ENCODE data around the gene DENND6B.

DENND6B gene

DNA sequence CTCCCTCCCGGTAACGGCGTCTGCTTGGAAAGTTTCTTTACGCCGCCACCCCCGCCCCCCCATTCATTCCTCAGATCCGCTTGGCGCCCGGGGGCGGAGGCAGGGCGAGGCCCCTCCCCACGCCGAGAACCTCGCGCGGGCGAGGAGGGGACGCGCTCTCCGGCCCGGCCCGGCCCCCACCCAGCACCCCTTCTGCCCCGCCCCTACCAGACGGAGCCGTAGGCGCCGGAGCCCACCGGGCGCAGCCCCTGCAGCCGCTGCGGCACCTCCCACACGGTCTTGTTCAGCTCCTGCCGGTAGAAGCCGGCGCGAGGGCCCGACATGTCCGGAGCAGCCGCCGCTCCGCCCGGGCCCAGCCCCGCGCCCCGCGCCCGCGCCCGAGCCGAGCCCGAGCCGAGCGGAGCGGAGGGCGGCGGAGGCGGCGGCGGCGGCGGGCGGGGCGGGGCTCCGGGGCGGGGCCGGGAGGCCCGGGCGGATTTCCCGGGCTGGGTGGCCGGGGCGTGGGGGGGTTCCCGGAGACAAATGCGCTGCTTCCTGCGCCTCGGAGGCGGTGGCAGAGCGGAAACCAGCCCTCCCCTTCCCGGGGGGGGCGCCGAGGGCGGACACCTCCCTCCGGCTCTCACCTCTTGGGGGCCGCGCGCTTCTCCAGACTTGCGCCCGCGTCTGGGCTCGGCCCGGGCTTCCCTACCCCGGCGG is 56.7 kb downstream of the DENND6B start, which contains the start of gene MAPK11:
MAPK11 (minus strand) TSS at position 411 of the 696 bp plus-strand sequence; CDS start at position 323, 88 bp downstream.
- peak within 1 kb of the TSS; percentile 64 for H3K4me3 Mint-ChIP-seq
- H3K27me3 Mint-ChIP-seq = no peaks in the 10 kb centered on the region
- H3K9me3 Mint-ChIP-seq (ENCODE audit: low read depth) = no peaks in the 10 kb centered on the region
- peaks cover 6% of the 10 kb centered on the region for H3K4me1 Mint-ChIP-seq (ENCODE audit: low read depth)
- H3K27ac Mint-ChIP-seq = no peak within 1 kb of the TSS
- no peaks in the 10 kb centered on the region for H3K36me3 Mint-ChIP-seq

DNA sequence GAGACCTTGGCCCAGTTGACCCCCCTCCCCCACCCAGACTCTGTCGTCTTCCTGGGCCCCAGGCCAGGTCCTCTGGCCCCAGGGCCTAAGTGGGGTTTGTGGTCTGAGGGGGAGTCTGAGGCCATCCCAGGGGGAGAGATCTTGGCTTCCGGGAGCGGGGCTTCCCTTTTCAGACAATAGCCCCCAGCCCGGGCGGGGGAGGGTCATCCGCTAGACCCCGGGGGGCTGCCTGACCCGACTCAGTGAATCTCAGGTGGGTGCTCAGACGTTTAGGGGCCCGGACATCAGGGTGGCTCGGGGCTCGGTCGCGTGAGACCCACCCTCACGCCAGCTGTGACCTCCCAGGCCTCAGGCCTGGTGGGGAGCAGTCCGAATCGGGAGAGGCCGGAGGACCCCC is 57.2 kb downstream of the DENND6B start:
- Mint-ChIP-seq H3K27me3 (no peaks in the 10 kb centered on the region), H3K9me3 (ENCODE audit: low read depth) (no peaks in the 10 kb centered on the region), H3K4me1 (ENCODE audit: low read depth) (peaks cover 6% of the 10 kb centered on the region)

DNA sequence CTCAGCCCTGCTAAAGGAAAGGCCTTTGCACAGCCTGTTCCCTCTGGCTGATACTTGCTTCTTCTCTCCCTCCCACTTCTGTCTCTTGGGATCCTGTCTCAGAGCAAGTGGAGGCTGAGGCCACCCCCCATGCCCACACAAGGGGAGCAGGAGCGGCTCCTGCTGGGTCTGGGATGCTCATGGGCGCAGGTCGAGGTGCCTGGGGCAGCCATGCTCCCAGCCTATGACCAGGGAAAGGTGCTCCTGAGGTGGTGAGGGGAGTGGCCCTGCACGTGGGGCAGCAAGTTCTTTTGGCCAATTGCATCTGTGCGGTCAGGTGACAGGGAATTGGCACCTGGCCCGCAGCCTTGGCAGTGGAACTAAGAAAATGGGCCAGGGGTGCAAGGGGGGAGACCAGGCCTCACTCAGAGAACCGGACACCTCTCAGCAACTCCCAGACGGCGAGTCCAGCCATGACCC is 58.1 kb downstream of the DENND6B start:
- H3K36me3 Mint-ChIP-seq = no peaks in the 10 kb centered on the region
- H3K4me1 Mint-ChIP-seq (ENCODE audit: low read depth) = peaks cover 5% of the 10 kb centered on the region
- no peak overlapping the region for H3K27ac Mint-ChIP-seq
- H3K4me3 Mint-ChIP-seq = peak overlapping the region; percentile 49
- H3K9me3 Mint-ChIP-seq (ENCODE audit: low read depth) = no peaks in the 10 kb centered on the region
- H3K27me3 Mint-ChIP-seq = no peaks in the 10 kb centered on the region

More for the DNA sequence above, 57.2 kb downstream of the DENND6B start:
- H3K4me3 Mint-ChIP-seq = peak overlapping the region; percentile 58
- H3K36me3 Mint-ChIP-seq = no peaks in the 10 kb centered on the region
- no peak overlapping the region for H3K27ac Mint-ChIP-seq

- H3K9me3 Mint-ChIP-seq (ENCODE audit: low read depth) = no peaks in the 10 kb centered on the region
- H3K4me1 Mint-ChIP-seq (ENCODE audit: low read depth) = peaks cover 5% of the 10 kb centered on the region
- no peaks in the 10 kb centered on the region for H3K36me3 Mint-ChIP-seq
- no peak overlapping the region for H3K27ac Mint-ChIP-seq
- H3K27me3 Mint-ChIP-seq = peaks cover under 1% of the 10 kb centered on the region
- no peak overlapping the region for H3K4me3 Mint-ChIP-seq
These were observed 59.0 kb downstream of the DENND6B start for GRCh38 chr22:50267591-50268390.

- H3K27me3 Mint-ChIP-seq = peaks cover 7% of the 10 kb centered on the region
- peaks cover 11% of the 10 kb centered on the region for H3K4me1 Mint-ChIP-seq (ENCODE audit: low read depth)
- no peak overlapping the region for H3K27ac Mint-ChIP-seq
- no peaks in the 10 kb centered on the region for H3K9me3 Mint-ChIP-seq (ENCODE audit: low read depth)
- H3K36me3 Mint-ChIP-seq = no peaks in the 10 kb centered on the region
- H3K4me3 Mint-ChIP-seq = no peak overlapping the region
These were observed 59.8 kb downstream of the DENND6B start for GRCh38 chr22:50266994-50267393.

GRCh38 chr22:50264946-50265669 is 61.7 kb downstream of the DENND6B start:
- H3K27ac Mint-ChIP-seq = no peak overlapping the region
- peaks cover 7% of the 10 kb centered on the region for H3K27me3 Mint-ChIP-seq
- no peaks in the 10 kb centered on the region for H3K36me3 Mint-ChIP-seq
- H3K4me3 Mint-ChIP-seq = no peak overlapping the region
- H3K9me3 Mint-ChIP-seq (ENCODE audit: low read depth) = no peaks in the 10 kb centered on the region
- H3K4me1 Mint-ChIP-seq (ENCODE audit: low read depth) = peaks cover 11% of the 10 kb centered on the region

DNA sequence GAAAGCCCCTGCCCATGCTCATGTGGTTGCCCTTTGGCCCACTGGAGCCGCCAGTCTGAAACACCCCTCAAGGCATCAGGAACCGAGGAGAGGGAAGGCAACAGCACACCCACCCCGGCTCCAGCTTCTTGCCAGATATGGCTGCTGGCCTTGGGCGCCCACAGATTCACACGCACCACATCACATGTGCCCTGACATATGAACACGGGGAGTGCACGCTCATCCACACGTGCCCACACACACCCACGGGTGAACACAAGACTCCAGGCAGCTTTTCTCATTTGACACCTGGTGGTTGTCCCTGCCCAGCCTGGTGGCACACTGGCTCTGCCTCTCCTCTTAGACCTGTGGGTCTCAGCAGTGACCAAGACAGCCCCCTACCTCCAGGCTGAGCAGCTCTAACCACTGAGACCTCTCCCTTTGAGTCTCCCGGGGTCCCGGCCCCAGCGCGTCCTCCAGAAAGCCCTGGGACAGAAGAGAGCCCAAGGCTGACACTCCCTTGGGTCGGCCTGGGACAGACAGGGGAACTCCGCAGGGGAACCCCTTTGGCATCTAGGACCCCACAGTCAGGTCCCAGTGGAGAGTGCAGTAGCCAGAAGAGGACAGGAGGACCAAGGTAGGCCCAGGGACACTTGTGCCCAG is 62.6 kb downstream of the DENND6B start:
- H3K36me3 Mint-ChIP-seq = no peaks in the 10 kb centered on the region
- H3K27me3 Mint-ChIP-seq = peaks cover 7% of the 10 kb centered on the region
- no peak overlapping the region for H3K27ac Mint-ChIP-seq
- peaks cover 8% of the 10 kb centered on the region for H3K4me1 Mint-ChIP-seq (ENCODE audit: low read depth)
- no peaks in the 10 kb centered on the region for H3K9me3 Mint-ChIP-seq (ENCODE audit: low read depth)
- H3K4me3 Mint-ChIP-seq = no peak overlapping the region

DNA sequence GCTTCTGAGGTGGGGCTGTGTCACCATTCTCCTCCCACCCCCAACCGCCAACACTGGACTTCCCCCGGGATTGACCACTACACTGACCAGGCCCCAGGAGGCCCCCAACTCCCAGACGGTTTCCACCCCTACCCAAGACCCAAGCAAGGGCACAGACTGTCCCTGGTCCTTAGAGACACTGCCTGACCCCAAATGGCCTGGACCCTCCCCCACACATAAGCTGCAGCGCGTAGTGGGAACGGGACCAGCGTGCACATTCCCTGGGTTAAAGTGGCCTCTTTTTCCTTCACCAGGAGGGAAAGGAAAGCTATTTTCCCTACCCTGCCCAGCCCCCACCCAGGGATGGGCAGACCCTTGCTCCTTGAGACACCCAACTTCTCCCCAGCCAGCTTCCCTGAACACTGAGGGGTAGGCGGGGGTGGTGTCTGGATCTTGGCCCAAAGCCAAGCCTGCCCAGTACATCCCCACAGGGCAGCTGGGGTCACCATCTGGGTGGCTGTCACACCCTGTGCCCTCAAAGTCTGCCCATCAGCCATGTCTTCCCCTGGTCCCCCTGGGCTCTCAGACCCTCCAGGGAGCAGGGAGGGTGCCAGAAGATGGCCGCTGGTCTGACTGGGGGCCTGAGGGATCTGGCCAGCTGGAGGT is 63.7 kb downstream of the DENND6B start:
- no peak overlapping the region for H3K4me3 Mint-ChIP-seq
- no peaks in the 10 kb centered on the region for H3K9me3 Mint-ChIP-seq (ENCODE audit: low read depth)
- peaks cover 7% of the 10 kb centered on the region for H3K27me3 Mint-ChIP-seq
- no peaks in the 10 kb centered on the region for H3K36me3 Mint-ChIP-seq
- H3K27ac Mint-ChIP-seq = no peak overlapping the region
- H3K4me1 Mint-ChIP-seq (ENCODE audit: low read depth) = peaks cover 7% of the 10 kb centered on the region

- H3K9me3 Mint-ChIP-seq (ENCODE audit: low read depth) = no peaks in the 10 kb centered on the region
- H3K36me3 Mint-ChIP-seq = no peaks in the 10 kb centered on the region
- H3K27ac Mint-ChIP-seq = no peak overlapping the region
- peaks cover 7% of the 10 kb centered on the region for H3K4me1 Mint-ChIP-seq (ENCODE audit: low read depth)
- H3K4me3 Mint-ChIP-seq = peak overlapping the region; percentile 66
- peaks cover 7% of the 10 kb centered on the region for H3K27me3 Mint-ChIP-seq
These were observed 64.3 kb downstream of the DENND6B start for GRCh38 chr22:50262460-50262911.

- Mint-ChIP-seq H3K27ac (no peak within 1 kb of the TSS), H3K4me3 (peak within 1 kb of the TSS; percentile 66), H3K27me3 (peaks cover 7% of the 10 kb centered on the region), H3K4me1 (ENCODE audit: low read depth) (peaks cover 7% of the 10 kb centered on the region), H3K36me3 (no peaks in the 10 kb centered on the region), H3K9me3 (ENCODE audit: low read depth) (no peaks in the 10 kb centered on the region)
These were observed 65.0 kb downstream of the DENND6B start, which contains the start of gene MAPK12 for GRCh38 chr22:50261615-50262459. Gene MAPK12 (minus strand): TSS chr22:50261683. CDS start chr22:50261509, 174 bp downstream.

DNA sequence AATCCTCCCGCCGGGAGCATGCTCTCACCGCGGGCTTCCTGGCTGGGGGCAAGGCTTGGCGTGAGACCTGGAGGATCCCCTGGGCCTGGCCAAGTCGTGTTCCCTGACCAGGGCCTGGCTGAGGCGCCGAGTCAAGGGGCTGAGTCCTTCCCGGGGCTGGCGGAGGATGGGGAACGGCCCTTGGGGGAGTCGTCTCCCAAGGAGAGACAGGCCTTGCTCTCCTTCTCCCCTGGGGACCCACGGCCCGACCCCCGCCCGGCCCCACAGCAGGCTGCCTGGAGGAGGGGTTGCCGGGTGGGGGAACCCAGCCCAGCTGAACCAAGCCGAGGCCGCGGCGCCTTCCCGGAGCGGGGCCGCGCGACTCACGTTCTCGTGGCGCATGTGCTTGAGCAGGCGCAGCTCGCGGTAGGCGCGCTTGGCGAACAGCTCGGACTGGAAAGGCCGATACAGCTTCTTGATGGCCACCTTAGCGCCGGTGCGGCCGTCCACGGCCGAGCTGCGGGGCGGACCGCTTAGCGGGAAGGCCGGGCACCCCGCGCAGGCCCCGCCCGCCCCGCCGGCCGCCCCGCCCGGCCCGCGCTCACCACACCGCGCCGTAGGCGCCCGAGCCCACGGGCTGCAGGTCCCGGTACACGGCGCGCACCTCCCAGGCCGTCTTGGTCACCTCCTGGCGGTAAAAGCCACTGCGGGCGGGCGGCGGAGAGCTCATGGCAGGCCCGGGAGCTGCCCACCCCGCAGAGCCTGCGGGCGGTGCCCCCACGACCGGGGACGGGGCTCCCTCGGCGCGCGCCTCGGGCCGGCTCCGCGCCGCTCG is 65.8 kb downstream of the DENND6B start:
- Mint-ChIP-seq H3K27me3 (peaks cover 7% of the 10 kb centered on the region), H3K4me1 (ENCODE audit: low read depth) (peaks cover 7% of the 10 kb centered on the region), H3K27ac (no peak overlapping the region), H3K4me3 (no peak overlapping the region), H3K9me3 (ENCODE audit: low read depth) (no peaks in the 10 kb centered on the region), H3K36me3 (no peaks in the 10 kb centered on the region)

GRCh38 chr22:50260434-50260800 is 66.4 kb downstream of the DENND6B start:
- Mint-ChIP-seq H3K9me3 (ENCODE audit: low read depth) (no peaks in the 10 kb centered on the region), H3K27me3 (peaks cover 7% of the 10 kb centered on the region), H3K4me3 (no peak overlapping the region), H3K4me1 (ENCODE audit: low read depth) (peaks cover 7% of the 10 kb centered on the region), H3K27ac (no peak overlapping the region), H3K36me3 (no peaks in the 10 kb centered on the region)

DNA sequence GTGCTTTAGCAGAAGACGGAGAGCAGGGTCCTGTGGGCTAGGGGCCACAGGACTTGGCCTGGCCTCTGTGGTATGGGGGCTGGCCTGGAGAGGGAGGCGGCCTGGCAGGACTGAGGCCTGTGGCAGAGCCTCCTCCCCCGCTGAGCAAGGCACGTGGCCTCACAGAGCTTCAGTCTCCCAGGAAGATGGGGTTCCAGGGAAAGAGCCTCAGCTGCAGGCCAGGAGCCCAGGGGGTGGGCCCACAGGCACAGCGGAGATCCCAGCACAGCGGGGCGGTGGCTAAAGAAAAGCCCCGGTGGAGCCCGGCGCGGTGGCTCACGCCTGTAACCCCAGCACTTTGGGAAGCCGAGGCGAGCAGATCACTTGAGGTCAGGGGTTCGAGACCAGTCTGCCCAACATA is 67.5 kb downstream of the DENND6B start:
- peaks cover 7% of the 10 kb centered on the region for H3K27me3 Mint-ChIP-seq
- peaks cover 7% of the 10 kb centered on the region for H3K4me1 Mint-ChIP-seq (ENCODE audit: low read depth)
- H3K36me3 Mint-ChIP-seq = no peaks in the 10 kb centered on the region
- H3K4me3 Mint-ChIP-seq = no peak overlapping the region
- no peak overlapping the region for H3K27ac Mint-ChIP-seq
- H3K9me3 Mint-ChIP-seq (ENCODE audit: low read depth) = no peaks in the 10 kb centered on the region

Data from activated naive CD8-positive, alpha-beta T cell (primary cell).